IgD-negative memory B cell (primary cell): ENCODE data around the gene CCM2. TPM values are rescaled to one million over a fixed set of nuclear protein-coding genes. Genes with fewer than 3 reads are reported as not detected.

ENCODE experiments used
- H3K27ac Mint-ChIP-seq, 3 donors: one replicate each; pipeline ENCODE4 v1.8.0; 2020 to 2022; ENCODE audit warnings: mild to moderate bottlenecking in 3 of 3, mixed read lengths in 3 of 3, moderate library complexity in 1 of 3
- H3K27me3 Mint-ChIP-seq: one replicate; pipeline ENCODE4 v1.8.0; 2021; ENCODE audit warnings: mixed read lengths
- H3K36me3 Mint-ChIP-seq: one replicate; pipeline ENCODE4 v1.8.0; 2020; ENCODE audit warnings: mild to moderate bottlenecking, mixed read lengths
- H3K4me1 Mint-ChIP-seq, 3 donors: one replicate each; pipeline ENCODE4 v1.8.0; 2020 to 2022; ENCODE audit warnings: mixed read lengths in 3 of 3, mild to moderate bottlenecking in 1 of 3
- H3K4me3 Mint-ChIP-seq, 4 donors: one replicate each; pipeline ENCODE4 v1.8.0; 2020 to 2022; ENCODE audit warnings: mild to moderate bottlenecking in 4 of 4, mixed read lengths in 4 of 4, moderate library complexity in 3 of 4
- H3K9me3 Mint-ChIP-seq, 3 donors: one replicate each; pipeline ENCODE4 v1.8.0; 2020 to 2021; ENCODE audit warnings: mixed read lengths in 3 of 3, mild to moderate bottlenecking in 1 of 3
- polyA plus RNA-seq: library from polyadenylated mRNA; unstranded; fragments of 300-500 nt; fragmentation: Illumina TruSeq; gene quantifications from one replicate; pipeline ENCODE4 v1.2.3, GENCODE V29; 2021

CCM2 gene
- polyA plus RNA-seq, 1 donor from 2014 or later = 81.8 TPM

GRCh38 chr7:44975331-44976039 is 24.5 kb upstream of the CCM2 start:
- Mint-ChIP-seq H3K9me3 (no peaks in the 10 kb centered on the region), H3K27me3 (peaks cover 2% of the 10 kb centered on the region), H3K4me1 (peaks cover 15 to 18% (median 16%) of the 10 kb centered on the region in 3 donors), H3K27ac (peak overlapping the region in 2 of 3 donors; percentile 32 to 69), H3K36me3 (no peaks in the 10 kb centered on the region), H3K4me3 (peak overlapping the region in 2 of 4 donors; percentile 39 to 67)

GRCh38 chr7:44976040-44976745 is 23.8 kb upstream of the CCM2 start:
- Mint-ChIP-seq H3K9me3 (no peaks in the 10 kb centered on the region), H3K27me3 (peaks cover 2% of the 10 kb centered on the region), H3K4me3 (peak overlapping the region in 3 of 4 donors; percentile 97 to 99 (median 99)), H3K36me3 (peaks cover under 1% of the 10 kb centered on the region), H3K27ac (peak overlapping the region in 2 of 3 donors; percentile 16 to 85), H3K4me1 (peaks cover 21 to 25% (median 23%) of the 10 kb centered on the region in 3 donors)

GRCh38 chr7:44976746-44977196 is 23.2 kb upstream of the CCM2 start:
- Mint-ChIP-seq H3K4me3 (peak overlapping the region; percentile 92 to 99 (median 98)), H3K36me3 (peaks cover 1% of the 10 kb centered on the region), H3K27ac (peak overlapping the region; percentile 16 to 93 (median 85)), H3K4me1 (peaks cover 23 to 26% (median 26%) of the 10 kb centered on the region in 3 donors), H3K9me3 (no peaks in the 10 kb centered on the region), H3K27me3 (peaks cover 2% of the 10 kb centered on the region)

- peaks cover 2% of the 10 kb centered on the region for H3K27me3 Mint-ChIP-seq
- peaks cover 24 to 27% (median 26%) of the 10 kb centered on the region in 3 donors for H3K4me1 Mint-ChIP-seq
- H3K27ac Mint-ChIP-seq = peak overlapping the region; percentile 93 to 96 (median 95)
- H3K9me3 Mint-ChIP-seq = no peaks in the 10 kb centered on the region
- peaks cover 2% of the 10 kb centered on the region for H3K36me3 Mint-ChIP-seq
- H3K4me3 Mint-ChIP-seq = peak overlapping the region; percentile 92 to 99 (median 98)
These were observed 22.6 kb upstream of the CCM2 start for GRCh38 chr7:44977304-44977958.

GRCh38 chr7:44977959-44978335 is 22.1 kb upstream of the CCM2 start:
- Mint-ChIP-seq H3K4me3 (peak overlapping the region; percentile 92 to 99 (median 98)), H3K36me3 (peaks cover 3% of the 10 kb centered on the region), H3K4me1 (peaks cover 24 to 31% (median 26%) of the 10 kb centered on the region in 3 donors)

GRCh38 chr7:44978511-44979366 is 21.3 kb upstream of the CCM2 start, which contains the start of gene MYO1G:
MYO1G (minus strand) TSS chr7:44979015; CDS start chr7:44978961, 54 bp downstream.
- Mint-ChIP-seq H3K9me3 (no peaks in the 10 kb centered on the region), H3K27ac (peak within 1 kb of the TSS; percentile 93 to 96 (median 95)), H3K4me1 (peaks cover 24 to 36% (median 26%) of the 10 kb centered on the region in 3 donors), H3K36me3 (peaks cover 3% of the 10 kb centered on the region), H3K4me3 (peak within 1 kb of the TSS; percentile 92 to 99 (median 98)), H3K27me3 (peaks cover 2% of the 10 kb centered on the region)

More at GRCh38 chr7:44977959-44978335, 22.1 kb upstream of the CCM2 start:
- peak overlapping the region; percentile 93 to 96 (median 95) for H3K27ac Mint-ChIP-seq
- no peaks in the 10 kb centered on the region for H3K9me3 Mint-ChIP-seq
- peaks cover 2% of the 10 kb centered on the region for H3K27me3 Mint-ChIP-seq

GRCh38 chr7:44979481-44980392 is 20.3 kb upstream of the CCM2 start:
- H3K4me1 Mint-ChIP-seq = peaks cover 32 to 45% (median 34%) of the 10 kb centered on the region in 3 donors

GRCh38 chr7:44980393-44981034 is 19.5 kb upstream of the CCM2 start:
- H3K4me3 Mint-ChIP-seq = peak overlapping the region; percentile 66 to 99 (median 90)
- H3K27ac Mint-ChIP-seq = peak overlapping the region; percentile 93 to 96 (median 95)
- H3K4me1 Mint-ChIP-seq = peaks cover 39 to 53% (median 40%) of the 10 kb centered on the region in 3 donors
- H3K9me3 Mint-ChIP-seq = no peaks in the 10 kb centered on the region
- H3K36me3 Mint-ChIP-seq = peaks cover 3% of the 10 kb centered on the region
- peaks cover 2% of the 10 kb centered on the region for H3K27me3 Mint-ChIP-seq

More at GRCh38 chr7:44979481-44980392, 20.3 kb upstream of the CCM2 start:
- peak overlapping the region; percentile 92 to 99 (median 98) for H3K4me3 Mint-ChIP-seq
- H3K36me3 Mint-ChIP-seq = peaks cover 3% of the 10 kb centered on the region
- no peaks in the 10 kb centered on the region for H3K9me3 Mint-ChIP-seq
- peaks cover 2% of the 10 kb centered on the region for H3K27me3 Mint-ChIP-seq
- peak overlapping the region; percentile 93 to 96 (median 95) for H3K27ac Mint-ChIP-seq

- H3K27ac Mint-ChIP-seq = peak overlapping the region; percentile 93 to 96 (median 95)
- peak overlapping the region; percentile 66 to 99 (median 90) for H3K4me3 Mint-ChIP-seq
- H3K36me3 Mint-ChIP-seq = peaks cover 3% of the 10 kb centered on the region
- H3K9me3 Mint-ChIP-seq = no peaks in the 10 kb centered on the region
- H3K4me1 Mint-ChIP-seq = peaks cover 44 to 59% (median 45%) of the 10 kb centered on the region in 3 donors
- H3K27me3 Mint-ChIP-seq = peaks cover 2% of the 10 kb centered on the region
These were observed 18.8 kb upstream of the CCM2 start for GRCh38 chr7:44981035-44981706.

GRCh38 chr7:44982535-44982923 is 17.5 kb upstream of the CCM2 start:
- peaks cover 53 to 60% (median 53%) of the 10 kb centered on the region in 3 donors for H3K4me1 Mint-ChIP-seq
- H3K27ac Mint-ChIP-seq = peak overlapping the region in 1 of 3 donors; percentile 67
- peaks cover 3% of the 10 kb centered on the region for H3K36me3 Mint-ChIP-seq
- peak overlapping the region in 1 of 4 donors; percentile 43 for H3K4me3 Mint-ChIP-seq
- H3K27me3 Mint-ChIP-seq = peaks cover 2% of the 10 kb centered on the region
- no peaks in the 10 kb centered on the region for H3K9me3 Mint-ChIP-seq

GRCh38 chr7:44982970-44983369 is 17.0 kb upstream of the CCM2 start:
- peak overlapping the region in 1 of 3 donors; percentile 99 for H3K27ac Mint-ChIP-seq
- peaks cover 2% of the 10 kb centered on the region for H3K27me3 Mint-ChIP-seq
- H3K4me1 Mint-ChIP-seq = peaks cover 49 to 64% (median 50%) of the 10 kb centered on the region in 3 donors
- peaks cover 3% of the 10 kb centered on the region for H3K36me3 Mint-ChIP-seq
- H3K4me3 Mint-ChIP-seq = peak overlapping the region in 1 of 4 donors; percentile 95
- no peaks in the 10 kb centered on the region for H3K9me3 Mint-ChIP-seq
